Liver (tissue), 3 donors: ENCODE results near the gene OR4K14.

Source experiments
- ATF3 ChIP-seq: IDR thresholded peaks from 2 replicates; pipeline ENCODE4 v1.6.1; 2016; ENCODE audit warnings: antibody characterized with exemption
- EGR1 ChIP-seq, 2 donors: IDR thresholded peaks; 2 replicates each; pipeline ENCODE4 v1.6.1; 2016 to 2018; ENCODE audit warnings: antibody characterized with exemption in 2 of 2, low read depth in 2 of 2
- GABPA ChIP-seq, 2 donors: IDR thresholded peaks in 1 of 2; conservative IDR thresholded peaks in 1 of 2; 2 replicates each; pipeline ENCODE4 v1.6.1; 2016; ENCODE audit warnings: antibody characterized with exemption in 2 of 2, mild to moderate bottlenecking in 1 of 2, moderate library complexity in 1 of 2
- JUND ChIP-seq, 2 donors: IDR thresholded peaks; 2 replicates each; pipeline ENCODE4 v1.6.1; 2016; ENCODE audit warnings: antibody characterized with exemption in 2 of 2
- MAX ChIP-seq: IDR thresholded peaks from 2 replicates; pipeline ENCODE4 v1.6.1; 2016; ENCODE audit warnings: antibody characterized with exemption
- RAD21 ChIP-seq, 2 donors: IDR thresholded peaks; 2 replicates each; pipeline ENCODE4 v1.6.1; 2016; ENCODE audit warnings: antibody characterized with exemption in 2 of 2, mild to moderate bottlenecking in 2 of 2
- RXRA ChIP-seq, 2 donors: IDR thresholded peaks; 2 replicates each; pipeline ENCODE4 v1.6.1; 2017 to 2018; ENCODE audit warnings: antibody characterized with exemption in 2 of 2, mild to moderate bottlenecking in 1 of 2
- SP1 ChIP-seq: IDR thresholded peaks from 2 replicates; pipeline ENCODE4 v1.6.1; 2018; ENCODE audit warnings: antibody characterized with exemption, mild to moderate bottlenecking
- TAF1 ChIP-seq: conservative IDR thresholded peaks from 2 replicates; pipeline ENCODE4 v1.6.1; 2016; ENCODE audit warnings: antibody characterized with exemption, mild to moderate bottlenecking
- YY1 ChIP-seq: IDR thresholded peaks from 2 replicates; pipeline ENCODE4 v1.6.1; 2016; ENCODE audit warnings: antibody characterized with exemption, mild to moderate bottlenecking
- TF ChIP-seq, protein P1 (sequence below): fragments of 150-350 bp; IDR thresholded peaks from 2 replicates; pipeline ENCODE4 v1.5.1; 2017; ENCODE audit warnings: improper control_type of control experiment, low read depth, low read length; ENCODE audit not compliant: missing input control
- TF ChIP-seq, protein P2 (sequence below): IDR thresholded peaks from 2 replicates; pipeline ENCODE4 v1.6.1; 2016; ENCODE audit warnings: antibody characterized with exemption, mild to moderate bottlenecking
- donor health status: healthy.
- donor health status: healthy.

- TF ChIP-seq, protein P1, sequence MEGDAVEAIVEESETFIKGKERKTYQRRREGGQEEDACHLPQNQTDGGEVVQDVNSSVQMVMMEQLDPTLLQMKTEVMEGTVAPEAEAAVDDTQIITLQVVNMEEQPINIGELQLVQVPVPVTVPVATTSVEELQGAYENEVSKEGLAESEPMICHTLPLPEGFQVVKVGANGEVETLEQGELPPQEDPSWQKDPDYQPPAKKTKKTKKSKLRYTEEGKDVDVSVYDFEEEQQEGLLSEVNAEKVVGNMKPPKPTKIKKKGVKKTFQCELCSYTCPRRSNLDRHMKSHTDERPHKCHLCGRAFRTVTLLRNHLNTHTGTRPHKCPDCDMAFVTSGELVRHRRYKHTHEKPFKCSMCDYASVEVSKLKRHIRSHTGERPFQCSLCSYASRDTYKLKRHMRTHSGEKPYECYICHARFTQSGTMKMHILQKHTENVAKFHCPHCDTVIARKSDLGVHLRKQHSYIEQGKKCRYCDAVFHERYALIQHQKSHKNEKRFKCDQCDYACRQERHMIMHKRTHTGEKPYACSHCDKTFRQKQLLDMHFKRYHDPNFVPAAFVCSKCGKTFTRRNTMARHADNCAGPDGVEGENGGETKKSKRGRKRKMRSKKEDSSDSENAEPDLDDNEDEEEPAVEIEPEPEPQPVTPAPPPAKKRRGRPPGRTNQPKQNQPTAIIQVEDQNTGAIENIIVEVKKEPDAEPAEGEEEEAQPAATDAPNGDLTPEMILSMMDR = no peak
- no peak for TF ChIP-seq ATF3
- TF ChIP-seq MAX = no peak
- no peak for TF ChIP-seq EGR1 (IDR thresholded peaks at IDR 0.05; ENCODE audit: low read depth in 2 of 2)
- no peak for TF ChIP-seq JUND (IDR thresholded peaks at IDR 0.05)
- TF ChIP-seq, protein P2, sequence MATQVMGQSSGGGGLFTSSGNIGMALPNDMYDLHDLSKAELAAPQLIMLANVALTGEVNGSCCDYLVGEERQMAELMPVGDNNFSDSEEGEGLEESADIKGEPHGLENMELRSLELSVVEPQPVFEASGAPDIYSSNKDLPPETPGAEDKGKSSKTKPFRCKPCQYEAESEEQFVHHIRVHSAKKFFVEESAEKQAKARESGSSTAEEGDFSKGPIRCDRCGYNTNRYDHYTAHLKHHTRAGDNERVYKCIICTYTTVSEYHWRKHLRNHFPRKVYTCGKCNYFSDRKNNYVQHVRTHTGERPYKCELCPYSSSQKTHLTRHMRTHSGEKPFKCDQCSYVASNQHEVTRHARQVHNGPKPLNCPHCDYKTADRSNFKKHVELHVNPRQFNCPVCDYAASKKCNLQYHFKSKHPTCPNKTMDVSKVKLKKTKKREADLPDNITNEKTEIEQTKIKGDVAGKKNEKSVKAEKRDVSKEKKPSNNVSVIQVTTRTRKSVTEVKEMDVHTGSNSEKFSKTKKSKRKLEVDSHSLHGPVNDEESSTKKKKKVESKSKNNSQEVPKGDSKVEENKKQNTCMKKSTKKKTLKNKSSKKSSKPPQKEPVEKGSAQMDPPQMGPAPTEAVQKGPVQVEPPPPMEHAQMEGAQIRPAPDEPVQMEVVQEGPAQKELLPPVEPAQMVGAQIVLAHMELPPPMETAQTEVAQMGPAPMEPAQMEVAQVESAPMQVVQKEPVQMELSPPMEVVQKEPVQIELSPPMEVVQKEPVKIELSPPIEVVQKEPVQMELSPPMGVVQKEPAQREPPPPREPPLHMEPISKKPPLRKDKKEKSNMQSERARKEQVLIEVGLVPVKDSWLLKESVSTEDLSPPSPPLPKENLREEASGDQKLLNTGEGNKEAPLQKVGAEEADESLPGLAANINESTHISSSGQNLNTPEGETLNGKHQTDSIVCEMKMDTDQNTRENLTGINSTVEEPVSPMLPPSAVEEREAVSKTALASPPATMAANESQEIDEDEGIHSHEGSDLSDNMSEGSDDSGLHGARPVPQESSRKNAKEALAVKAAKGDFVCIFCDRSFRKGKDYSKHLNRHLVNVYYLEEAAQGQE = no peak
- TF ChIP-seq GABPA (IDR thresholded peaks at IDR 0.05 in 1 of 2, conservative IDR thresholded peaks at IDR 0.05 in 1 of 2) = no peak
- TF ChIP-seq TAF1 = no peak
- no peak for TF ChIP-seq RAD21 (IDR thresholded peaks at IDR 0.05)
- no peak for TF ChIP-seq YY1
- TF ChIP-seq RXRA (IDR thresholded peaks at IDR 0.05) = no peak
- no peak for TF ChIP-seq SP1
Observed at GRCh38 chr14:20035449-20035848, 16.3 kb upstream of the OR4K14 start.
